GM10248 (cell line): ENCODE data around the gene ZNF234.
"Not testable (repeated sequence)": the region's sequence is repeated elsewhere in the genome, so short reads cannot be mapped to it uniquely, and the experiment has no call there.

Experiments
- CTCF ChIA-PET: fragments of 300-600 bp; sonication (Branson Sonifier 250); formaldehyde crosslinking; extraction: SDS; loops from one replicate; lab custom pipeline; 2021; ENCODE audit warnings: antibody characterized with exemption; lab: Yijun Ruan, JAX
- POLR2A ChIA-PET: fragments of 350-650 bp; sonication (Branson Sonifier 250); formaldehyde crosslinking; extraction: SDS; loops from one replicate; lab custom pipeline; 2020; ENCODE audit warnings: antibody characterized with exemption; lab: Yijun Ruan, JAX
- DNase-seq: peaks from one replicate; pipeline ENCODE4 v3.0.0; 2012; ENCODE audit errors: extremely low spot score
- TF ChIP-seq, protein P1 (sequence below): IDR thresholded peaks from 2 replicates; pipeline ENCODE4 v1.5.1; 2012; ENCODE audit warnings: mild to moderate bottlenecking, low read depth; ENCODE audit errors: extremely low read depth, missing control alignments, control extremely low read depth

The ZNF234 gene

DNA sequence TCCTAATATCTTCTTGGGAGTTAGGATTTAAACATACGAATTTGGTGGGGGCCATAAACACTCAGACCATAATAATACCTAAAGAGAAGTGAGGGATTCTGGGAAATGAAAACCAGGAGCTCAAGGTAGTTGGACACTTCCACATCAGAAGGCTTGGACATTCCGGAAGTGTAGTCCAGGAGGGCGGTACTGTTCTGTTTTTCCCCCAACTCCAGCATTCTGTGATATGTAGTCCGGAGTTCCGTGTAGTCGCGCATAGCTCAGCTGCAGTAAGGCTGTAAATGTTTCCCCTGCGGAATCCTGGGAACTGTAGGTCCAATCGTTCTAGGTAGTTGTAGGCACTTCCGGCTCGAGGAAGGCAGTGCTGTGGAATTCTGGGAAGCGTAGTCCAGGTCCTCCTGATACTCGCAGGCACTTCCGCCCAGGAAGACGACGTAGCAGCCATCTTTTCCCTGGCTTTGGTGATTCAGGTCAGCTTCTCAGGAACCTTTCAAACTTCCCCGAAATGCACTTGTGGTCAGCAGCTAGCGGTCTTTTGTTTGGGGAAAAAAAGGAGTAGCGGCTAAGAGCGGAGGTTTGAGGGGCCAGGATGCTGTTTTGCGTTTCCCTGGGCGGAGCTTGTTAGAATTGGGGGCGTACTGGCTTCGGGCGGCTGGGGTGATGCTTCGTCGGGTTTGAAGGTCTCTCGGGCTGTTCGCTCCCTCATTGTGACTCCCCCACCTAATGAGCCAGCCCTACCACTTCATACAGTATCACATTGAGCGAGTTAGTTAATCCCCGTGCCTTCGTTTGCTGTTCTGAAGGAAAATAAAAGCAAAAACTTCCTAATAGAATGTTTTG, 23.5 kb downstream of the ZNF234 start, which contains the start of gene ZNF226:
ZNF226 (plus strand) TSS at position 428 of the 840 bp plus-strand sequence. CDS start 4,981 bp downstream, outside the sequence.
- CTCF ChIA-PET = interaction anchor here (0.7 to 1.6 kb wide), 3 partner anchors 16 to 51 kb away, joined by 3 to 5 read pairs (median 4); partner anchors contain the start of gene ZNF227
- POLR2A ChIA-PET = interaction anchor here (0.6 to 1.2 kb wide), 7 partner anchors 11 to 335 kb away, joined by 3 to 4 read pairs (median 3); partner anchors contain the start of gene ZNF225

DNA sequence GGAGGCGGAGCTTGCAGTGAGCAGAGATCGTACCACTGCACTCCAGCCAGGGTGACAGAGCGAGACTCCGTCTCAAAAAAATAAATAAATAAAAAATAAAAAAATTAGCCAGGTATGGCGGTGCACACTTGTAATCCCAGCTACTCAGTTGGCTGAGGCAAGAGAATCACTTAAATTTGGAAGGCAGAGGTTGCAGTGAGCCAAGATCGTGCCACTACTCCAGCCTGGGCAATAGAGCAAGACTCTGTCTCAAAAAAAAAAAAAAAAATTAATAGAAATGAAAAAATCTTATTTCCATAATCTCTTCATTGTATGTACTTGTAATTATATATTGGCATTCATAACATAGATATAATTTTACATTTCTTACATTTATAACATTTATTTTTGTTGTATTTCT, 29.3 kb downstream of the ZNF234 start:
- DNase-seq, POLR2A ChIA-PET, CTCF ChIA-PET: not testable (repeated sequence)

More for the DNA sequence above, 23.5 kb downstream of the ZNF234 start, which contains the start of gene ZNF226:
- DNase-seq = peak; percentile 84
- TF ChIP-seq, protein P1, sequence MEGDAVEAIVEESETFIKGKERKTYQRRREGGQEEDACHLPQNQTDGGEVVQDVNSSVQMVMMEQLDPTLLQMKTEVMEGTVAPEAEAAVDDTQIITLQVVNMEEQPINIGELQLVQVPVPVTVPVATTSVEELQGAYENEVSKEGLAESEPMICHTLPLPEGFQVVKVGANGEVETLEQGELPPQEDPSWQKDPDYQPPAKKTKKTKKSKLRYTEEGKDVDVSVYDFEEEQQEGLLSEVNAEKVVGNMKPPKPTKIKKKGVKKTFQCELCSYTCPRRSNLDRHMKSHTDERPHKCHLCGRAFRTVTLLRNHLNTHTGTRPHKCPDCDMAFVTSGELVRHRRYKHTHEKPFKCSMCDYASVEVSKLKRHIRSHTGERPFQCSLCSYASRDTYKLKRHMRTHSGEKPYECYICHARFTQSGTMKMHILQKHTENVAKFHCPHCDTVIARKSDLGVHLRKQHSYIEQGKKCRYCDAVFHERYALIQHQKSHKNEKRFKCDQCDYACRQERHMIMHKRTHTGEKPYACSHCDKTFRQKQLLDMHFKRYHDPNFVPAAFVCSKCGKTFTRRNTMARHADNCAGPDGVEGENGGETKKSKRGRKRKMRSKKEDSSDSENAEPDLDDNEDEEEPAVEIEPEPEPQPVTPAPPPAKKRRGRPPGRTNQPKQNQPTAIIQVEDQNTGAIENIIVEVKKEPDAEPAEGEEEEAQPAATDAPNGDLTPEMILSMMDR = no peak

DNA sequence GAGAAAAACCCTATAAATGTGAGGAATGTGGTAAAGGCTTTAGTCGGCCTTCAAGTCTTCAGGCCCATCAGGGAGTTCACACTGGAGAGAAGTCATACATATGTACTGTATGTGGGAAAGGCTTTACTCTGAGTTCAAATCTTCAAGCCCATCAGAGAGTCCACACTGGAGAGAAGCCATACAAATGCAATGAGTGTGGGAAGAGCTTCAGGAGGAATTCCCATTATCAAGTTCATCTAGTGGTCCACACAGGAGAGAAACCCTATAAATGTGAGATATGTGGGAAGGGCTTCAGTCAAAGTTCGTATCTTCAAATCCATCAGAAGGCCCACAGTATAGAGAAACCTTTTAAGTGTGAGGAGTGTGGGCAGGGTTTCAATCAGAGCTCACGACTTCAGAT, 35.2 kb downstream of the ZNF234 start:
- no peak for DNase-seq
- TF ChIP-seq, protein P1 = no peak
- ChIA-PET CTCF (no interaction called here), POLR2A (interaction anchor here (1.0 kb wide), 1 partner anchor 12 kb away, joined by 3 read pairs; the partner anchor contains the start of gene ZNF226)

DNA sequence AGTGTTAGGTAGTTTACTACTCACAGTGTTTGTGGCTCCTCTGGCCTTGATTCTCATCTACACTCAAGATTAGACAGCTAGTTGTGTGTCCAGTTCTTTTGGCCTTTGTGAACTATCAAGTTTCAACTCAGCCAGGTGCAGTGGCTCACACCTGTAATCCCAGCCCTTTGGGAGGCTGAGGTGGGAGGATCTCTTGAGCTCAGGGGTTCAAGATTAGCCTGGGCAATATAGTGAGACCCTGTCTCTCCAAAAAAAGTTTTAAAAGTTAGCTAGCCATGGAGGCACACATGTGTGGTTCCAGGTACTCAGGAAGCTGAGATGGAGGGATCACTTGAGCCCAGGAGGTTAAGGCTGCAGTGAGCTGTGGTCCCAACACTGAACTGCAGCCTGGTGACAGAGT, 39.6 kb downstream of the ZNF234 start:
- no peak for DNase-seq
- ChIA-PET POLR2A (no interaction called here), CTCF (no interaction called here)
- TF ChIP-seq, protein P1 = no peak

DNA sequence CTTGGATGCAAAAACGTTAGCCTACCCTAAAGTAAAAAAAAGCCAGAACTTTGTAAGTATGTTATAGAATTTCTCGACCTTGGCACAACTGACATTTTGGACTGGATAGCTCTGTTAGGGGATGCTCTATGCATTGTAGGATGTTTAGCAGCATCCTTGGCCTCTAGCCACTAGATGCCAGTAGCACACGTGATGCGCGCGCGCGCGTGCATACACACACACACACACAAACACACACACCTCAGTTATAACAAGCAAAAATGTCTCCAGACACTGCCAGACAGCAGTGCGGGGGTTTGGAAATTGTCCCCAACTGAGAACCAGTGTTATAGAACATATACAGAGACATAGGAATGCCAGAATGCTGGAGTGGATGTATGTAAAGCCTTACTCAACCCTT, 40.8 kb downstream of the ZNF234 start:
- POLR2A ChIA-PET = no interaction called here
- TF ChIP-seq, protein P1 = no peak
- no peak for DNase-seq
- CTCF ChIA-PET = no interaction called here

DNA sequence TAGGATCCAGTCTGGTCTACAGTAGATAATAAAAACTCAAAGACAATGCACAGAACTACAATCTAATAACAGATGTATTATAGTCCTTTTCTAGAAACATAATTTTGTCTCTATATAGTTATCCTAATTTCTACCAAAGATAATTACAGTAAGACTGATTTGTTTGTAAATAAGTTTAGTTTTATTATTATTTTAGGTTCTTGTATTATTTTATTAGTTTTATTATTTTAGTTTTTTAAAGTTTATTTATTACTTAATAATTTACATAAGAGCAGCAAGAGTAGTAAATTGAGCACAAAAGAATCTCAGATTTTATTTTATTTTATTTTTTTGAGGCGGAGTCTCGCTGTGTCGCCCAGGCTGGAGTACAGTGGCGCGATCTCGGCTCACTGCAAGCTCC, 48.7 kb downstream of the ZNF234 start:
- TF ChIP-seq, protein P1 = no peak
- ChIA-PET POLR2A (no interaction called here), CTCF (no interaction called here)
- DNase-seq = no peak

DNA sequence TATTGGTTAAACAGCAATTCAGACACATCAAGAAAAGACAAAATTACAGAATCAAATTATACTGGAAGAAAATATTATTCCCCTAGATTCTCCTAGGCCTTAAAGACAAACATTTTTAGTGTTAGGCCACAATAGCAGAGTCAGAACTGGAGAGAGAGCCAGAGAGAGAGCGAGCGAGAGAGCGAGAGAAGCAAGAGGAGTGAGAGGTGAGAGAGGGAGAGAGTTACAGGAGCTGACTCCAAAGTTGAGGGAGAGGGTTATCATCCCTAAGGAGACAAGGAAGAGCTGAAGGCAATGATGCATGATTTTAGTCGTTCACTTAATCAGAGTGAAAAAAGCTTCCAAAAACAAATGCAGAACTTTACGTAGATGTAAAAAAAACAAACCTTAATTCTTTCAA, 50.8 kb downstream of the ZNF234 start:
- no peak for DNase-seq
- POLR2A ChIA-PET = no interaction called here
- TF ChIP-seq, protein P1 = no peak
- CTCF ChIA-PET = no interaction called here
